ENCODE data around the gene SIL1. TPM values are rescaled to one million over a fixed set of nuclear protein-coding genes. Genes with fewer than 3 reads are reported as not detected.

The SIL1 gene
- total and polyA plus RNA-seq, 2 of the 8 experiments (the other 6 are each of a cell fraction or from before 2014, with no cell fraction given) = 8.3 to 12.8 TPM

DNA sequence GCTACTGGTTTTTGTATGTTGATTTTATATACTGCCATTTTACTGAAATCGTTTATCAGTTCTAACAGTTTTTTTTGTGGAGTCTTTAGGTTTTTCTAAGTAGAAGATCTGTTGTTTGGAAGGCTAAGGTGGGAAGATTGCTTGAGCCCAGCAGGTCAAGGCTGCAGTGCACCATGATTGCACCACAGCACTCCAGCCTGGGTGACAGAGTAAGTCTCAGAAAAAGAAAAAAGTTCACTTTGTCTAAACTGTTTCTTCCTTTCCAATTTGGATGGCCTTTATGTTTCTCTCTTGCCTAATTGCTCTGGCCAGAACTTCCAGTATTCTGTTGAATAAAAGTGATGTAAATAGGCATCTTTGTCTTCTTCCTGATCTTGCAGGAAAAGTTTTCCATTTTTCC, 198.5 kb downstream of the SIL1 start:
- no peak overlapping the region for H3K56ac ChIP-seq (replicated peaks; ENCODE audit: insufficient read length, low read depth, low read length)
- FAIRE-seq (no peak), DNase-seq (ENCODE audit: low read depth in 1 of 2, low spot score in 2 of 2) (no peak)
- POLR2A ChIA-PET (ENCODE audit: partially characterized antibody) = interaction anchor here (1.0 kb wide), 1 partner anchor 8 kb away, joined by 3 read pairs; no protein-coding TSS in a partner anchor
- no peak overlapping the region for H4K5ac ChIP-seq (ENCODE audit: insufficient read length, low read depth, low read length)
- no peaks in the 10 kb centered on the region; the same call in 1 of the 2 replicates for H3K23me2 ChIP-seq (ENCODE audit: low read depth, low read length)
- no peak overlapping the region for H4K91ac ChIP-seq (replicated peaks; ENCODE audit: insufficient read length, low read length)
- no peaks in the 10 kb centered on the region for H3K4me1 ChIP-seq (replicated peaks in 1 of 4; ENCODE audit: control insufficient read depth in 3 of 4, insufficient read depth in 4 of 4, low read length in 3 of 4)
- no peak overlapping the region for H2BK20ac ChIP-seq (ENCODE audit: low read length)
- H3K23ac ChIP-seq (ENCODE audit: insufficient read length) = no peak overlapping the region
- no peak overlapping the region for H3K4ac ChIP-seq (replicated peaks; ENCODE audit: insufficient read length, low read depth, low read length)
- no peak overlapping the region for H3K4me2 ChIP-seq (ENCODE audit: insufficient read depth in 1 of 2, low read depth in 2 of 2, low read length in 2 of 2)
- no peak overlapping the region for H3K14ac ChIP-seq (ENCODE audit: insufficient read length)
- no peak overlapping the region for H3K18ac ChIP-seq (ENCODE audit: extremely low read depth, low read length)
- no peak overlapping the region for H3K27ac ChIP-seq (ENCODE audit: low read depth, low read length)
- H2AK5ac ChIP-seq (ENCODE audit: low read depth, low read length) = no peak overlapping the region
- no peaks in the 10 kb centered on the region for H3K79me2 ChIP-seq (ENCODE audit: control insufficient read depth in 1 of 2, insufficient read depth in 2 of 2, low read length in 2 of 2)
- no peak for TF ChIP-seq HDAC2 (IDR thresholded peaks at IDR 0.05; ENCODE audit: borderline replicate concordance in 1 of 2, low read depth in 2 of 2, low read length in 2 of 2)
- TF ChIP-seq, protein P1, sequence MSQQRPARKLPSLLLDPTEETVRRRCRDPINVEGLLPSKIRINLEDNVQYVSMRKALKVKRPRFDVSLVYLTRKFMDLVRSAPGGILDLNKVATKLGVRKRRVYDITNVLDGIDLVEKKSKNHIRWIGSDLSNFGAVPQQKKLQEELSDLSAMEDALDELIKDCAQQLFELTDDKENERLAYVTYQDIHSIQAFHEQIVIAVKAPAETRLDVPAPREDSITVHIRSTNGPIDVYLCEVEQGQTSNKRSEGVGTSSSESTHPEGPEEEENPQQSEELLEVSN (IDR thresholded peaks at IDR 0.05) = no peak
- TF ChIP-seq SP2 (IDR thresholded peaks at IDR 0.05; ENCODE audit: low read length) = no peak
- TF ChIP-seq TCF12 (IDR thresholded peaks at IDR 0.05; ENCODE audit: low read depth, low read length) = no peak
- no peak for TF ChIP-seq BCL11A (IDR thresholded peaks at IDR 0.05; ENCODE audit: low read depth in 2 of 2, low read length in 2 of 2)
- TF ChIP-seq KDM1A (IDR thresholded peaks at IDR 0.05; ENCODE audit: borderline replicate concordance, low read length) = no peak
- no peak for TF ChIP-seq SIX5 (IDR thresholded peaks at IDR 0.05; ENCODE audit: low read depth, low read length)
- no peak for TF ChIP-seq BACH1 (IDR thresholded peaks at IDR 0.05; ENCODE audit: low read length)
- no peak overlapping the region for H2AFZ ChIP-seq (ENCODE audit: low read length)
- peaks cover 0 to 3% of the 10 kb centered on the region in 2 experiments; a peak in 1 of 4 replicates for H3K9me3 ChIP-seq (ENCODE audit: insufficient read depth in 2 of 2, low read depth in 1 of 2, low read length in 1 of 2)
- WGBS, 2 experiments (ENCODE audit: extremely low coverage in 1 of 2, insufficient coverage in 1 of 2, insufficient read length in 1 of 2, insufficient replicate concordance in 2 of 2, low coverage in 1 of 2, low lambda C conversion rate in 2 of 2, missing lambda C conversion rate in 1 of 2) = 68% methylated on average over 1 of the region's 1 CpG; no CpG with 5 or more reads in 1 of the 2 experiments
- H3K36me3 ChIP-seq (ENCODE audit: control insufficient read depth in 2 of 4, insufficient read depth in 4 of 4, low read length in 3 of 4) = no peaks in the 10 kb centered on the region
- CTCF ChIA-PET (ENCODE audit: partially characterized antibody) = no interaction called here
- H2BK120ac ChIP-seq (replicated peaks; ENCODE audit: low read depth, low read length) = no peak overlapping the region
- H3K79me1 ChIP-seq (ENCODE audit: low read depth, low read length) = no peaks in the 10 kb centered on the region
- H3K9ac ChIP-seq (replicated peaks in 1 of 4; ENCODE audit: extremely low read depth in 1 of 4, low read depth in 3 of 4, low read length in 3 of 4) = no peak overlapping the region
- no peak overlapping the region for H2BK5ac ChIP-seq (ENCODE audit: low read depth, low read length)
- no peak overlapping the region for H3K4me3 ChIP-seq (ENCODE audit: extremely low read depth in 1 of 4, insufficient read depth in 2 of 4, low read depth in 3 of 4, low read length in 4 of 4)
- H4K20me1 ChIP-seq (replicated peaks in 1 of 2; ENCODE audit: control insufficient read depth in 1 of 2, insufficient read depth in 2 of 2, low read length in 2 of 2) = no peaks in the 10 kb centered on the region
- H2BK12ac ChIP-seq (ENCODE audit: low read depth, low read length) = no peak overlapping the region
- H2BK15ac ChIP-seq (ENCODE audit: low read length) = no peak overlapping the region
- no peak overlapping the region for H4K8ac ChIP-seq (ENCODE audit: extremely low read depth, insufficient read depth, low read length)
- H3K27me3 ChIP-seq (replicated peaks in 1 of 4; ENCODE audit: control insufficient read depth in 3 of 4, extremely low read depth in 1 of 4, insufficient read depth in 3 of 4, low read length in 3 of 4) = no peaks in the 10 kb centered on the region
